NCI-H2171 treated with DMSO at 0.1 percent for 48 hours (cell line): ENCODE results near the gene ARHGEF19.
"Not testable (repeated sequence)": the region's sequence is repeated elsewhere in the genome, so short reads cannot be mapped to it uniquely, and the experiment has no call there.

Experiments used
- DNase-seq: peaks from one replicate; lab custom pipeline; 2025; lab: John Stamatoyannopoulos, UW

Gene ARHGEF19

GRCh38 chr1:16212251-16212961 lies at the start of gene ARHGEF19:
Gene ARHGEF19 (minus strand): TSS chr1:16212652. CDS start chr1:16209054, 3,598 bp downstream.
- DNase-seq: no peak

GRCh38 chr1:16262067-16262466 lies 49.6 kb upstream of the ARHGEF19 start:
- no peak for DNase-seq

GRCh38 chr1:16260814-16261213 lies 48.4 kb upstream of the ARHGEF19 start:
- no peak for DNase-seq

- no peak for DNase-seq
These were observed 46.2 kb upstream of the ARHGEF19 start for GRCh38 chr1:16258591-16259135.

- no peak for DNase-seq
These were observed 45.5 kb upstream of the ARHGEF19 start for GRCh38 chr1:16257968-16258367.

GRCh38 chr1:16257556-16257955 lies 45.1 kb upstream of the ARHGEF19 start:
- not testable (repeated sequence) for DNase-seq

- no peak for DNase-seq
These were observed 44.0 kb upstream of the ARHGEF19 start for GRCh38 chr1:16256478-16256877.

- no peak for DNase-seq
These were observed 41.9 kb upstream of the ARHGEF19 start for GRCh38 chr1:16254263-16254928.

- DNase-seq: no peak
These were observed 41.0 kb upstream of the ARHGEF19 start for GRCh38 chr1:16253332-16253922.

- no peak for DNase-seq
These were observed 40.5 kb upstream of the ARHGEF19 start for GRCh38 chr1:16252912-16253311.

- no peak for DNase-seq
These were observed 38.9 kb upstream of the ARHGEF19 start for GRCh38 chr1:16251381-16251780.

GRCh38 chr1:16250524-16251251 lies 38.2 kb upstream of the ARHGEF19 start:
- no peak for DNase-seq

GRCh38 chr1:16249596-16250241 lies 37.3 kb upstream of the ARHGEF19 start:
- DNase-seq: no peak

- peak; percentile 92 for DNase-seq
These were observed 36.4 kb upstream of the ARHGEF19 start for GRCh38 chr1:16248603-16249516.

- no peak for DNase-seq
These were observed 35.6 kb upstream of the ARHGEF19 start for GRCh38 chr1:16248007-16248436.

- DNase-seq: no peak
These were observed 35.0 kb upstream of the ARHGEF19 start for GRCh38 chr1:16247441-16247840.

GRCh38 chr1:16246961-16247360 lies 34.5 kb upstream of the ARHGEF19 start:
- no peak for DNase-seq

- DNase-seq: not testable (repeated sequence)
These were observed 33.8 kb upstream of the ARHGEF19 start for GRCh38 chr1:16246239-16246638.

GRCh38 chr1:16245476-16246196 lies 33.2 kb upstream of the ARHGEF19 start:
- no peak for DNase-seq
